GM18870 (cell line): Measurements from ENCODE around the gene MGRN1.

Experiments
- ATAC-seq: cut with Tn5 transposase; IDR thresholded peaks from one replicate; pipeline ENCODE4 v1.9.1; 2021; ENCODE audit warnings: moderate library complexity; ENCODE audit not compliant: unreplicated experiment

Gene MGRN1

GRCh38 chr16:4695473-4696171 is 71.0 kb downstream of the MGRN1 start:
- no peak for ATAC-seq

- ATAC-seq, result no peak
These were observed 71.7 kb downstream of the MGRN1 start for GRCh38 chr16:4696172-4696904.

- no peak for ATAC-seq
These were observed 72.5 kb downstream of the MGRN1 start for GRCh38 chr16:4696905-4697847.

GRCh38 chr16:4697848-4698291 is 73.2 kb downstream of the MGRN1 start:
- ATAC-seq, result no peak

- ATAC-seq, result no peak
These were observed 73.9 kb downstream of the MGRN1 start for GRCh38 chr16:4698321-4699045.

GRCh38 chr16:4699046-4699556 is 74.5 kb downstream of the MGRN1 start:
- no peak for ATAC-seq

- ATAC-seq, result no peak
These were observed 75.9 kb downstream of the MGRN1 start for GRCh38 chr16:4700380-4700996.

- ATAC-seq, result no peak
These were observed 76.5 kb downstream of the MGRN1 start for GRCh38 chr16:4700997-4701743.

- no peak for ATAC-seq
These were observed 77.3 kb downstream of the MGRN1 start for GRCh38 chr16:4701791-4702465.

- no peak for ATAC-seq
These were observed 77.8 kb downstream of the MGRN1 start for GRCh38 chr16:4702466-4702808.

GRCh38 chr16:4703906-4704305 is 79.3 kb downstream of the MGRN1 start:
- ATAC-seq, result no peak

- ATAC-seq, result no peak
These were observed 79.9 kb downstream of the MGRN1 start for GRCh38 chr16:4704491-4704890.

- no peak for ATAC-seq
These were observed 80.3 kb downstream of the MGRN1 start for GRCh38 chr16:4704913-4705312.

- ATAC-seq, result no peak
These were observed 82.2 kb downstream of the MGRN1 start for GRCh38 chr16:4706871-4707270.

GRCh38 chr16:4709481-4709880 is 84.9 kb downstream of the MGRN1 start:
- ATAC-seq, result no peak

- no peak for ATAC-seq
These were observed 89.3 kb downstream of the MGRN1 start for GRCh38 chr16:4713663-4714501.

- ATAC-seq, result no peak
These were observed 90.4 kb downstream of the MGRN1 start for GRCh38 chr16:4714996-4715395.

GRCh38 chr16:4718466-4718865 is 93.8 kb downstream of the MGRN1 start:
- ATAC-seq, result no peak
